Endothelial cell of umbilical vein (primary cell): ENCODE results near the gene MVP. TPM values are rescaled to one million over a fixed set of nuclear protein-coding genes. Genes with fewer than 3 reads are reported as not detected.
"Not testable (repeated sequence)": the region's sequence is repeated elsewhere in the genome, so short reads cannot be mapped to it uniquely, and the experiment has no call there.

Source experiments
- BruUV-seq: library from RNA; stranded (reverse); fragments of 400-500 nt; replicated peaks from 2 replicates; lab custom pipeline; 2021; lab: Mats Ljungman, UMichigan
- CTCF ChIA-PET: fragments of 300-600, 350-600 bp; sonication (Branson Sonifier 250); formaldehyde crosslinking; loops from one replicate; lab custom pipeline; 2021; ENCODE audit warnings: antibody characterized with exemption, inconsistent platforms; lab: Charles Lee
- POLR2A ChIA-PET: fragments of 300-600, 350-600 bp; sonication (Branson Sonifier 250); formaldehyde crosslinking; loops from one replicate; lab custom pipeline; 2021; ENCODE audit warnings: antibody characterized with exemption, inconsistent platforms; lab: Charles Lee
- DNase-seq: peaks from one replicate; pipeline ENCODE4 v3.0.0-alpha.2; 2011; ENCODE audit warnings: low read depth, low spot score
- FAIRE-seq: peaks from 2 replicates; lab custom pipeline; 2011; peaks lifted over from hg19 to GRCh38; lab: Jason Lieb, UNC
- H2AFZ ChIP-seq: 2 replicates; pipeline ENCODE4 v1.6.0; 2012; ENCODE audit warnings: low read depth, low read length, control low read depth, inconsistent platforms
- H3K27ac ChIP-seq: 2 replicates; pipeline ENCODE4 v1.5.1; 2011; ENCODE audit warnings: low read depth, mild to moderate bottlenecking, control low read depth, low read length, moderate library complexity; ENCODE audit not compliant: insufficient read depth
- H3K27me3 ChIP-seq, 2 experiments: 2 replicates each; pipeline versions ENCODE4 v1.6.0 to v1.6.1; 2011; ENCODE audit warnings: low read length in 2 of 2, mixed read lengths in 1 of 2; ENCODE audit not compliant: control insufficient read depth in 2 of 2, insufficient read depth in 2 of 2
- H3K36me3 ChIP-seq, 2 experiments: 2 replicates in 1 of 2; 3 replicates in 1 of 2; pipeline ENCODE4 v1.5.1; 2011; ENCODE audit warnings: low read length in 2 of 2, mild to moderate bottlenecking in 1 of 2, moderate library complexity in 1 of 2; ENCODE audit not compliant: control insufficient read depth in 2 of 2, insufficient read depth in 2 of 2; ENCODE audit errors: extremely low read depth in 1 of 2
- H3K4me1 ChIP-seq: 3 replicates; pipeline ENCODE4 v1.5.1; 2011; ENCODE audit warnings: mild to moderate bottlenecking, low read length; ENCODE audit not compliant: control insufficient read depth, insufficient read depth; ENCODE audit errors: extremely low read depth
- H3K4me2 ChIP-seq: 2 replicates; pipeline ENCODE4 v1.6.1; 2011; ENCODE audit warnings: low read length, control low read depth, mixed read lengths; ENCODE audit not compliant: insufficient read depth
- H3K4me3 ChIP-seq, 3 experiments: fragments of 200-600 bp in 1 of 3; sonication (generic), shearing (Covaris generic) in 1 of 3; replicated peaks in 1 of 3; 2 replicates each; pipeline ENCODE4 v1.5.1; 2011 to 2016; ENCODE audit warnings: control low read depth in 3 of 3, low read length in 3 of 3, mild to moderate bottlenecking in 2 of 3, inconsistent platforms in 1 of 3, low read depth in 1 of 3, moderate library complexity in 1 of 3; ENCODE audit not compliant: insufficient read depth in 1 of 3
- H3K79me2 ChIP-seq: 2 replicates; pipeline ENCODE4 v1.6.0; 2012; ENCODE audit warnings: low read length, inconsistent platforms; ENCODE audit not compliant: control insufficient read depth, insufficient read depth
- H3K9ac ChIP-seq: replicated peaks from 2 replicates; pipeline ENCODE3; 2011; ENCODE audit warnings: low read length, control low read depth; ENCODE audit not compliant: insufficient read depth; ENCODE audit errors: extremely low read depth
- H3K9me1 ChIP-seq: replicated peaks from 3 replicates; pipeline ENCODE4 v1.6.0; 2011; ENCODE audit warnings: mild to moderate bottlenecking, low read length; ENCODE audit not compliant: control insufficient read depth, insufficient read depth; ENCODE audit errors: extremely low read depth
- H3K9me3 ChIP-seq: replicated peaks from 2 replicates; pipeline ENCODE4 v1.5.1; 2012; ENCODE audit warnings: low read length, inconsistent platforms; ENCODE audit not compliant: control insufficient read depth, insufficient read depth
- H4K20me1 ChIP-seq: replicated peaks from 2 replicates; pipeline ENCODE3; 2011; ENCODE audit warnings: mild to moderate bottlenecking, low read length; ENCODE audit not compliant: control insufficient read depth, insufficient read depth; ENCODE audit errors: extremely low read depth
- JUN ChIP-seq: IDR thresholded peaks from 2 replicates; pipeline ENCODE4 v1.6.1; 2011; ENCODE audit warnings: borderline replicate concordance, low read depth; ENCODE audit not compliant: insufficient read length, insufficient read depth
- POLR2A ChIP-seq: IDR thresholded peaks from 2 replicates; pipeline ENCODE4 v1.6.1; 2012; ENCODE audit warnings: low read depth, mild to moderate bottlenecking, control low read depth, low read length
- dilution Hi-C: fragments of 300-500 bp; cut with MboI; formaldehyde crosslinking; loops from one replicate; pipeline ENCODE4 v1.15.0; 2019; ENCODE audit warnings: low sequenced_read_pairs; ENCODE audit not compliant: extremely low pct_ligation_motif_present
- intact Hi-C: fragments of 100-400 bp; cut with micrococcal nuclease; formaldehyde crosslinking; loops from one replicate; pipeline ENCODE4 v1.10.0; 2022
- polyA plus RNA-seq, 4 experiments: library from polyadenylated mRNA; depleted of rRNA in 3 of 4; stranded (reverse) in 3 of 4; unstranded in 1 of 4; fragments of >200 nt; gene quantifications; 2 replicates each; pipeline versions ENCODE4 v1.2.1 to v1.2.3, GENCODE V29; 2011 to 2012; ENCODE audit warnings: missing spikeins in 1 of 4
- total RNA-seq: library from RNA; stranded (reverse); gene quantifications from 2 replicates; pipeline ENCODE4 v1.2.3, GENCODE V29; 2021
- TF ChIP-seq, protein P1 (sequence below): IDR thresholded peaks from 2 replicates; pipeline ENCODE4 v1.6.1; 2011; ENCODE audit not compliant: insufficient read depth, insufficient read length

The MVP gene
- total and polyA plus RNA-seq, 2 donors (not counting 3 experiments of a cell fraction or from before 2014, with no cell fraction given), result 49.8 to 118 TPM

GRCh38 chr16:29868396-29869009, 48.2 kb downstream of the MVP start:
- DNase-seq, result no peak
- no peaks in the 10 kb centered on the region for H3K9me3 ChIP-seq
- H3K27ac ChIP-seq, result no peak overlapping the region
- no peaks in the 10 kb centered on the region for H3K36me3 ChIP-seq
- intact Hi-C loops, result no loop called here
- no peaks in the 10 kb centered on the region for H3K4me1 ChIP-seq
- no peaks in the 10 kb centered on the region for H3K27me3 ChIP-seq
- CTCF ChIA-PET, result interaction anchor here (0.7 to 2.0 kb wide), 5 partner anchors 19 to 52 kb away, joined by 3 to 8 read pairs (median 4); partner anchors contain the start of gene PAGR1
- no peak for FAIRE-seq
- no peaks in the 10 kb centered on the region for H3K9me1 ChIP-seq
- H3K79me2 ChIP-seq, result no peaks in the 10 kb centered on the region
- no peak overlapping the region for H3K9ac ChIP-seq
- no peak overlapping the region for H3K4me2 ChIP-seq
- H4K20me1 ChIP-seq, result no peaks in the 10 kb centered on the region
- no TSS peak for BruUV-seq
- H2AFZ ChIP-seq, result no peak overlapping the region
- dilution Hi-C loops, result no loop called here
- POLR2A ChIA-PET, result no interaction called here
- TF ChIP-seq POLR2A, result no peak
- no peak for TF ChIP-seq JUN
- TF ChIP-seq, protein P1, sequence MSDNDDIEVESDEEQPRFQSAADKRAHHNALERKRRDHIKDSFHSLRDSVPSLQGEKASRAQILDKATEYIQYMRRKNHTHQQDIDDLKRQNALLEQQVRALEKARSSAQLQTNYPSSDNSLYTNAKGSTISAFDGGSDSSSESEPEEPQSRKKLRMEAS, result no peak
- H3K4me3 ChIP-seq, result no peak overlapping the region

DNA sequence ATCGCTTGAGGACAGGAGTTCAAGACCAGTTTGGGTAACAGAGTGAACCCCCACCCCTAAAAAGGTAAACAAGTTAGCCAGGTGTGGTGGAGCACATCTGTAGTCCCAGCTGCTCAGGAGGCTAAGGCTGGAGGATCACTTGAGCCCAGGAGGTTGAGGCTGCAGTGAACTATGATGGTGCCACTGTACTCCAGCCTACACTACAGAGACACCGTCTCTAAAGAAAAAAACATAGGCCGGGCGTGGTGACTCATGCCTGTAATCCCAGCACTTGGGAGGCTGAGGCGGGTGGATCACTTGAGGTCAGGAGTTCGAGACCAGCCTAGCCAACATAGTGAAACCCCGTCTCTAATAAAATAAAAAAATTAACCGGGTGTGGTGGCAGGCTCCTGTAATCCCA, 48.8 kb downstream of the MVP start:
- DNase-seq, H3K9me3 ChIP-seq, BruUV-seq, intact Hi-C loops, POLR2A ChIA-PET, H3K9ac ChIP-seq, H4K20me1 ChIP-seq, H3K4me3 ChIP-seq, H2AFZ ChIP-seq, H3K79me2 ChIP-seq, H3K27me3 ChIP-seq, H3K4me2 ChIP-seq, H3K4me1 ChIP-seq, H3K9me1 ChIP-seq, H3K27ac ChIP-seq, FAIRE-seq, H3K36me3 ChIP-seq, dilution Hi-C loops: not testable (repeated sequence)
- CTCF ChIA-PET, result interaction anchor here (2.0 kb wide), 1 partner anchor 21 kb away, joined by 8 read pairs; no protein-coding TSS in a partner anchor
